NCI-H460 (cell line): ENCODE results near the gene OCSTAMP. TPM values are rescaled to one million over a fixed set of nuclear protein-coding genes. Genes with fewer than 3 reads are reported as not detected.

Experiments used
- DNase-seq: peaks from one replicate; pipeline ENCODE4 v3.0.0-alpha.2; 2016; ENCODE audit warnings: low read depth; ENCODE audit errors: extremely low read depth
- total RNA-seq: library from RNA; depleted of rRNA; stranded (reverse); fragments of >200 nt; shearing (Covaris generic); gene quantifications from 2 replicates; pipeline ENCODE4 v1.2.3, GENCODE V29; 2014; rRNA removed

Gene OCSTAMP
- total RNA-seq, 1 experiment from 2014 or later: not detected

GRCh38 chr20:46520976-46521579 lies 29.4 kb downstream of the OCSTAMP start:
- DNase-seq: peak; percentile 35

GRCh38 chr20:46520540-46520939 lies 29.9 kb downstream of the OCSTAMP start:
- no peak for DNase-seq

- no peak for DNase-seq
Observed at GRCh38 chr20:46519471-46520068, 30.9 kb downstream of the OCSTAMP start.

- peak; percentile 11 for DNase-seq
Observed at GRCh38 chr20:46512943-46513844, 37.3 kb downstream of the OCSTAMP start, which contains the start of gene ZNF334. TSS of gene ZNF334 (minus strand) at chr20:46513559. CDS start at chr20:46512102, 1,457 bp downstream.

- no peak for DNase-seq
Observed at GRCh38 chr20:46509523-46509922, 40.9 kb downstream of the OCSTAMP start.

GRCh38 chr20:46507760-46508407 lies 42.6 kb downstream of the OCSTAMP start:
- no peak for DNase-seq

- no peak for DNase-seq
Observed at GRCh38 chr20:46505506-46505905, 44.9 kb downstream of the OCSTAMP start.

- no peak for DNase-seq
Observed at GRCh38 chr20:46501961-46502360, 48.5 kb downstream of the OCSTAMP start.

GRCh38 chr20:46501337-46501942 lies 49.0 kb downstream of the OCSTAMP start:
- DNase-seq: no peak

- DNase-seq: no peak
Observed at GRCh38 chr20:46494077-46494476, 56.4 kb downstream of the OCSTAMP start.

- no peak for DNase-seq
Observed at GRCh38 chr20:46491354-46491753, 59.1 kb downstream of the OCSTAMP start.

Other genes starting within 250 kb of the OCSTAMP start
- not detected in 2 replicates for gene CDH22, start 242.2 kb downstream of the OCSTAMP start, total RNA-seq
- gene ELMO2, start 144.0 kb downstream of the OCSTAMP start, total RNA-seq: 14.1 and 22.3 TPM in 2 replicates
- 0.66 and 0.94 TPM in 2 replicates for gene ZNF334, start 37.1 kb downstream of the OCSTAMP start, total RNA-seq
- gene SLC13A3, start 100.8 kb upstream of the OCSTAMP start, total RNA-seq: not detected in 2 replicates
- gene TP53RK, start 138.8 kb upstream of the OCSTAMP start, total RNA-seq: 24.2 and 24.6 TPM in 2 replicates
- 0.23 and 0.30 TPM in 2 replicates for gene SLC2A10, start 159.0 kb upstream of the OCSTAMP start, total RNA-seq